Naive thymus-derived CD8-positive, alpha-beta T cell (primary cell): ENCODE data around the gene XPC. TPM values are rescaled to one million over a fixed set of nuclear protein-coding genes. Genes with fewer than 3 reads are reported as not detected.

ENCODE experiments used
- ATAC-seq, 2 donors: fragments of 150-1000 bp; cut with Tn5 transposase in 1 of 2; sonication (Bioruptor Pico), chemical (Tn5 transposase) in 1 of 2; 1 replicate in 1 of 2; 2 replicates in 1 of 2; pipeline ENCODE4 v1.10.0; 2021; ENCODE audit warnings: mild to moderate bottlenecking in 2 of 2, moderate library complexity in 2 of 2
- POLR2A ChIA-PET: fragments of 350-600 bp; sonication (Branson Sonifier 250); formaldehyde crosslinking; loops from one replicate; lab custom pipeline; 2021; ENCODE audit warnings: antibody characterized with exemption; lab: Charles Lee
- DNase-seq, 10 donors: peaks; one replicate each; pipeline versions ENCODE4 v3.0.0 to v3.0.0-alpha.2; 2020 to 2022
- H3K27ac Mint-ChIP-seq, 10 donors: one replicate each; pipeline ENCODE4 v1.8.0; 2020 to 2022; ENCODE audit warnings: mild to moderate bottlenecking in 10 of 10, mixed read lengths in 10 of 10, moderate library complexity in 4 of 10, inconsistent platforms in 1 of 10
- H3K27me3 Mint-ChIP-seq, 5 donors: one replicate each; pipeline ENCODE4 v1.8.0; 2021 to 2022; ENCODE audit warnings: mixed read lengths in 5 of 5
- H3K36me3 Mint-ChIP-seq, 3 donors: one replicate each; pipeline ENCODE4 v1.8.0; 2020 to 2022; ENCODE audit warnings: mixed read lengths in 3 of 3, mild to moderate bottlenecking in 2 of 3, inconsistent platforms in 1 of 3
- H3K4me1 Mint-ChIP-seq, 4 donors: one replicate each; pipeline ENCODE4 v1.8.0; 2021 to 2022; ENCODE audit warnings: mixed read lengths in 4 of 4
- H3K4me3 Mint-ChIP-seq, 10 donors: one replicate each; pipeline ENCODE4 v1.8.0; 2020 to 2022; ENCODE audit warnings: mild to moderate bottlenecking in 10 of 10, mixed read lengths in 10 of 10, moderate library complexity in 6 of 10, inconsistent platforms in 1 of 10
- H3K9me3 Mint-ChIP-seq, 9 donors: one replicate each; pipeline ENCODE4 v1.8.0; 2020 to 2022; ENCODE audit warnings: mixed read lengths in 9 of 9, mild to moderate bottlenecking in 3 of 9, inconsistent platforms in 1 of 9, moderate library complexity in 1 of 9
- polyA plus RNA-seq, 3 donors: library from polyadenylated mRNA; unstranded; fragments of 300-500 nt; fragmentation: Illumina TruSeq; gene quantifications; one replicate each; pipeline ENCODE4 v1.2.3, GENCODE V29; 2021
- total RNA-seq, 8 experiments: library from RNA in 2 of 8; stranded (reverse) in 2 of 8; gene quantifications; one replicate each; pipeline ENCODE4 v1.2.3 and lab custom pipeline; 2021 to 2026

The XPC gene
- total and polyA plus RNA-seq, 5 experiments from 2014 or later: 28.5 to 95.2 (median 49.6) TPM

DNA sequence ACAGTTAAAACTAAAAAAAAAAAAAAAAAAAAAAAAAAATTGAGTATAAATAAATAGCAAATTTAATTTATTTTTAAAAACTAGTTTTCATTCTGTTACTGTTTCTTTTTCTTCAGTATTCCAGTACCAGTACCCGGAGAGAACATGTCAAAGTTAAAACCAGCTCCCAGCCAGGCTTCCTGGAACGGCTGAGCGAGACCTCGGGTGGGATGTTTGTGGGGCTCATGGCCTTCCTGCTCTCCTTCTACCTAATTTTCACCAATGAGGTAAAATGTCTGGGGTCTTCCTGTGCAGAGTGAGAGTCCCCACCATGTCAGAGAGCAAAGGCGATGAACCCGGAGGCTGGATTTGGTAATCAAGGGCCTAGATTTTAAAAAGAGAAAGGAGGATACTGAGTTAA lies 49.1 kb downstream of the XPC start:
- Mint-ChIP-seq H3K27ac (peak overlapping the region in 1 of 10 donors; percentile 58), H3K27me3 (no peaks in the 10 kb centered on the region), H3K36me3 (peaks cover 0 to 58% (median 18%) of the 10 kb centered on the region in 3 donors), H3K4me3 (no peak overlapping the region), H3K9me3 (no peaks in the 10 kb centered on the region), H3K4me1 (peaks cover 26 to 43% (median 33%) of the 10 kb centered on the region in 4 donors)
- POLR2A ChIA-PET: no interaction called here
- DNase-seq: no peak
- no peak for ATAC-seq

DNA sequence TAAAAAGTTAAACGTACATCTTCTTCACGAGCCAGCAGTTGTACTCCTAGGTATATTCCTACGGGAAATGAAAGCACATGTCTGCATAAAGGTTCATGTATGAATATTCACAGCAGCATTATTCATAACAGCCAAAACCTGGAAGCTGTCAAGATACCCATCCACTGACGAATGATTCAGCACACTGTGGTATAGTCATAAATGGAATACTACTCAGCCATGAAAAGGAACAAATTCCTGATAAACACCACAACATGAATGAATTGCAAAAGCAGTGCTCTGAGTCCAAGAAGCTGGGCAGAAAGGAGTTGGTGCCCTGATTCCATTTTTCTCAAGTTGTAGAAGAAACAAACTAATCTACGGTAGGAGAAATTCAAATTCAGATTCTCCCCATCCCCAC lies 49.7 kb downstream of the XPC start:
- Mint-ChIP-seq H3K9me3 (no peaks in the 10 kb centered on the region), H3K27me3 (no peaks in the 10 kb centered on the region), H3K4me1 (peaks cover 27 to 47% (median 38%) of the 10 kb centered on the region in 4 donors), H3K4me3 (no peak overlapping the region), H3K36me3 (peaks cover 0 to 53% (median 18%) of the 10 kb centered on the region in 3 donors), H3K27ac (peak overlapping the region in 1 of 10 donors; percentile 61)
- no peak for ATAC-seq
- DNase-seq: no peak
- POLR2A ChIA-PET: interaction anchor here (1.3 kb wide), 1 partner anchor 16 kb away, joined by 4 read pairs; no protein-coding TSS in a partner anchor

DNA sequence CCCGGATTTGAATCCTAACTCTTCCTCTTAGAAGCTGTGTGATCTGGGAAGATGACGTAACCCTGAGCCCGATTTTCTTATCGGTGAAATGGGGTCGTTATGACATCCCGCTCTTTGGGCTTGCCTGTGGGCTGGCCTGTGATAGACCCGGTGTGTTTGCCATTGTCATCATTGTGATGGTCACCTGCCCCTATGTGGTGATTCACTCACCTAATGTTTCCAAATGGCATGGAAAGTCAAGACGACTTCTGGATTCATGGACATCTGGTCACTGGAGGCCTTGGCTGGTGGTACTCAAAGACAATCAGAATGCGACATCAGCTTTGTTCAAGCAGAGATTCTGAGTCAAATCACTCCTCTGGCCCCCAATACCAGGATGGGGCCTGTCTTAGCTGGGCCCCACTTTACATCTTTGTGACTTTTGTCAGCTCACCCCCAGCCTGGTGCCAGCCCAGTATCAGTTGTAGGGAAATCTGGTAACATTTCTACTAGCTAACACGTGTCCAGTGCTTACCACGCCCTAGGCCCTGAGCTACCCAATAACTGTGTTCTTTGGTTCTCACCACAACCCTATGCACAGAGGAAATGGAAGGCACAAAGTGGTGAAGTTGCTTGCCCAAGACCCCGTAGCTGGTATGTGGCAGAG lies 50.8 kb downstream of the XPC start:
- Mint-ChIP-seq H3K4me3 (peak overlapping the region in 8 of 10 donors; percentile 13 to 92 (median 45)), H3K27ac (peak overlapping the region in 4 of 10 donors; percentile 7 to 79 (median 48)), H3K36me3 (peaks cover 0 to 43% (median 18%) of the 10 kb centered on the region in 3 donors), H3K27me3 (no peaks in the 10 kb centered on the region), H3K9me3 (no peaks in the 10 kb centered on the region), H3K4me1 (peaks cover 29 to 58% (median 49%) of the 10 kb centered on the region in 4 donors)
- DNase-seq (no peak), ATAC-seq (no peak)
- POLR2A ChIA-PET: interaction anchor here (1.2 to 7.7 kb wide), 3 partner anchors 15 to 49 kb away, joined by 4 to 124 read pairs (median 4); partner anchors contain the start of genes LSM3 and XPC

DNA sequence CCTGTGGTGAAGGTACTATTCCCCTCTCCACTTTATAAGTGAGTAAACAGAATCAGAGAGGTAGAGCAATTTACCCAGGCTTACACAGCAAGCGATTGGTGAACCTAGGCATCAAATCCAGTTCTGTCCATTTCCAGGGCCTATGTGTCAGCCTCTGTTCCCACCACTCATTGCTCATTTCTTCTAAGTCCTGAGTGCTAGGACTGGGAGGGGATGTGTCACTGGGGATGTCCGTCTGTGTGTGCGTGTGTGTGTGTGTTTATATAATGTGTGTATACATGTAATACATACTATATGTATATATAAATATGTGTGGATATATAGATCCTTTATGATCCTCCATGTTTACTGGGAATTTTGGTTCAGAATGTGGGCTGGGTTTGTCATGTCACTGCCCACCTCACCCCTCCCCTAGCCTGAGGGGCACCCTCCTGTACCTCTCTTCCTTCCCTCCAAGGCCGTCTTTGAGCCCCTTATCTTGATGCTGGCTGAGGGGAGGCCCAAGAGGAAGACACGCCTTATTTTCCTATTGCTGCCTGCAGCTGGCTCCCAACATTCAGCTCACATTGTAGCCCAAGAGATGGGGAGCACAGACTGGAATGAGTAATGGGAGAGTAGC lies 51.4 kb downstream of the XPC start:
- POLR2A ChIA-PET: interaction anchor here (1.2 to 7.7 kb wide), 4 partner anchors 15 to 50 kb away, joined by 4 to 124 read pairs (median 34); partner anchors contain the start of genes LSM3 and XPC
- no peak for DNase-seq
- no peak for ATAC-seq

DNA sequence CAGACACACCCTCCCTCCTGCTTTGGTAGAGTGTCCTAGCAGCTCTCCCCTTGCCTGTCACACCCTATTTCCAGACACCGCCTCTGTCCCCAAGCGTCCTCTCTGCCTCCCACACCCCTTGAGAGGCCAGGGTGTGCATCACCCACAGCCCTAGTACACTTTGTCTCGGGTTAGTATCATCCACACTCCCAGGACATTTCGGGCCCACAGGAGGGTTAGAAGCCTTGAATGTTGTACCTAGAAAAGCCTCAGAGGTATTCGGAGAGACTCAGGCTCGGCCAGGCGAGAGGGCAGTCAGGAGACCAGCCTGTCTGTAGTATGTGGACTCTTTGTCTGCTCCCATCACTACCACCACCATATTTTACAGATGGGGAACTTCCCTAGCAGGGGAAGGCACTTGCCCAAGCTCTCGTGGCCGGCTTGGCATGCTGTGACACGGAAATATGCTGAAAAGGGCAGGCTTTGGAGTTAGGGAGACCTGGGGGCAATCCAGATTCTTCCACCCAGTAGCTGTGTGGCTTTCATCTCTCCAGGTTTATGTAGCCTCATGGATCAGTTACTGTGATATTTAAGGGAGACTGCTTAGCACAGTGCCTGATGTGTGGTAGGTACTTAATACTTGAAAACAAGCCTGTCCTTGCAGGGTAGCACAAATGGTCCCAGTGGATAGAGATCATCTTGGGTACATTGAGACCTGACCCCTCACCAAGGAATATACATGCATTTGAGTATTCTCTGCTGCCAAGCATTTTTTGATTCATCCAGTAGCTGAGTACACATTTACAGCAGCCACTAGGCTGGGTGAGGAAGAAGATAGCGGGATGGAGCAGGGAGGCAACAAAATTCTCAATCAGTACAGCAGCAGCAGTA lies 52.1 kb downstream of the XPC start:
- peak overlapping the region; percentile 92 to 97 (median 95) for H3K4me3 Mint-ChIP-seq
- peaks cover 0 to 37% (median 13%) of the 10 kb centered on the region in 3 donors for H3K36me3 Mint-ChIP-seq
- H3K27me3 Mint-ChIP-seq: no peaks in the 10 kb centered on the region
- no peaks in the 10 kb centered on the region for H3K9me3 Mint-ChIP-seq
- DNase-seq (no peak), ATAC-seq (no peak)
- peak overlapping the region; percentile 87 to 98 (median 96) for H3K27ac Mint-ChIP-seq
- POLR2A ChIA-PET: interaction anchor here (1.7 to 7.7 kb wide), 5 partner anchors 11 to 230 kb away, joined by 4 to 124 read pairs (median 15); partner anchors contain the start of genes LSM3 and XPC
- peaks cover 34 to 71% (median 59%) of the 10 kb centered on the region in 4 donors for H3K4me1 Mint-ChIP-seq

More for the DNA sequence above, 51.4 kb downstream of the XPC start:
- no peaks in the 10 kb centered on the region for H3K9me3 Mint-ChIP-seq
- H3K27ac Mint-ChIP-seq: peak overlapping the region in 5 of 10 donors; percentile 22 to 97 (median 78)
- peak overlapping the region; percentile 92 to 97 (median 95) for H3K4me3 Mint-ChIP-seq
- H3K4me1 Mint-ChIP-seq: peaks cover 34 to 64% (median 55%) of the 10 kb centered on the region in 4 donors
- peaks cover 0 to 37% (median 18%) of the 10 kb centered on the region in 3 donors for H3K36me3 Mint-ChIP-seq
- H3K27me3 Mint-ChIP-seq: no peaks in the 10 kb centered on the region

DNA sequence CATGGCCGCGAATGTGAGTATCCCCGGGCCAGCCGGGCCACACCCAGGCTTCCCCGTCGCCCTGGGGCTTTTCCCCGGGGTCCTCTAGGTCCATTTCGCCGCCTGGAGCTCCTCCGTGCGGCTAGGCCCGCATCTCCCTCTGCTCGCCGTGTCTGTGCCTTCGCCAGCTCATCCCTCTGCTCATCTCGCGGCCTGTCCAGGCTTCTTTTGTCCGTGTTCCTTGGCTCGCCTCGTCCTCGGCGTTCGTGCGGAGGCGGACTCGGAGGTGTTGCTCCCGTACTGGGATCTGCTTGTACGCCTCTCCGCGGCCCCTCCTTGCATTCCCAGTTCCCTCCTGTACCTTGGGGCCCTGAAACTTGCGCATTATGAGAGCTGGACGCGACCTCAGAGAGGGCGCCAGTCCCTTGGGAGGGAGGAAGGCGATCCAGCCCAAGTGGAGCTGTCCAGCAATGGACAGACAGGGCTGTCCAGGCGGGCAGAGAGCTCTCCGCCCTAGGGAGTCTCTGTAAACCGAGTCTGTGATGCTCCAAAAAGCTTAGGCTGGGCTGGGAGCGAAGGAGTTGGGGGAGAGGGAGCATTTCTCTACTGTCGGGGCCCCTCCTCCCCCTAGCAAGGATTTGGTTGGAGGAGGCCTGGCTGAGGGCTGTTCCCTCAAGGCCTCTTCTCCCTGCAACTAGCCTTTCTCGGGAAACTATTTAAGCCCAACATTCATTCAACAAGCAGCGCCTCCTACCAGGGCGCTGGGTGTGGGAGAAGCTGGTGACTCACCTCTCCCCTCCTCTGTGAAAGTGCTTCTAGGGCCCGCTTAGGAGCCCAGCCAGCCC lies 53.0 kb downstream of the XPC start:
- Mint-ChIP-seq H3K36me3 (peaks cover 0 to 36% (median 12%) of the 10 kb centered on the region in 3 donors), H3K27me3 (no peaks in the 10 kb centered on the region)
- peak; percentile 31 to 35 for ATAC-seq

DNA sequence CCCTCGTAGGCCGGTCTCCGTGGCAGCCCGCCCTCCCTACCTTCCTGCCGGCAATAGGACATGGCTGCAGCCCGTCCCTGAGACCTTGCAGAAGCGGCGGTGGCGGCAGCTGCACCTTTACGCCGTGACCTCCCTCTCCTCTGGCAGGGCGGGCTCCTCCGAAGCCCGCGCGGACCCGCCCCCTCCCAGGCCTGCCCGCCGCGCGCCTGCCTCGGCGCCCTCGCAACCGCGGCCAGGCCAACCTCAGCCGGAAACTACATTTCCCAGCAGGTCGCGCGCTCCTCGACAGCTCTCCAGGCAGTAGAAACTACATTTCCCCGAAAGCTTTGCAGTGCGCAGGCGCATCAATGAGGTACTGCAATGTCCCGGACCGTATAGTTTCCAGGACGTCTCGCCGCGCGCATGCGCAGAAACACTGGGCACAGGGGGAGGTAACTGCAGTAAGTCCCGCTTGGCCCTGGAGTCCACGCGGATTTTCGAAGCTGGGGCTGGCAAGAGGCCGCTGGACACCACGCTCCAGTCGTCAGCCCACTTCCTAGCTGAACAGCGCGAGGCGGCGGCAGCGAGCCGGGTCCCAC lies 53.7 kb downstream of the XPC start, which contains the start of the genes CHCHD4 and TMEM43:
TSS of gene CHCHD4 (minus strand) at position 256 of the 578 bp plus-strand sequence. CDS start at position 62, 194 bp downstream.
TSS of gene TMEM43 (plus strand) at position 438 of the 578 bp plus-strand sequence. CDS start 142 bp downstream, outside the sequence.
- POLR2A ChIA-PET: interaction anchor here (0.9 to 7.7 kb wide), 16 partner anchors 8 to 1283 kb away, joined by 3 to 124 read pairs (median 4); partner anchors contain the start of genes CCDC174, LSM3, RPL32 and XPC
- no peaks in the 10 kb centered on the region for H3K9me3 Mint-ChIP-seq
- DNase-seq (peak; percentile 96 to 100 (median 98)), ATAC-seq (peak; percentile 88 to 92)
- peak within 1 kb of the TSS; percentile 92 to 97 (median 95) for H3K4me3 Mint-ChIP-seq
- peak within 1 kb of the TSS; percentile 87 to 98 (median 96) for H3K27ac Mint-ChIP-seq
- H3K36me3 Mint-ChIP-seq: peaks cover 0 to 37% (median 11%) of the 10 kb centered on the region in 3 donors
- H3K4me1 Mint-ChIP-seq: peaks cover 37 to 76% (median 64%) of the 10 kb centered on the region in 4 donors
- no peaks in the 10 kb centered on the region for H3K27me3 Mint-ChIP-seq

More for the DNA sequence above, 53.0 kb downstream of the XPC start:
- peak overlapping the region; percentile 87 to 98 (median 96) for H3K27ac Mint-ChIP-seq
- H3K9me3 Mint-ChIP-seq: no peaks in the 10 kb centered on the region
- H3K4me1 Mint-ChIP-seq: peaks cover 36 to 76% (median 62%) of the 10 kb centered on the region in 4 donors
- peak in 4 of 10 donors; percentile 23 to 72 (median 34) for DNase-seq
- peak overlapping the region; percentile 92 to 97 (median 95) for H3K4me3 Mint-ChIP-seq
- POLR2A ChIA-PET: interaction anchor here (0.9 to 7.7 kb wide), 13 partner anchors 7 to 1284 kb away, joined by 3 to 124 read pairs (median 4); partner anchors contain the start of genes CCDC174, LSM3, RPL32 and XPC

DNA sequence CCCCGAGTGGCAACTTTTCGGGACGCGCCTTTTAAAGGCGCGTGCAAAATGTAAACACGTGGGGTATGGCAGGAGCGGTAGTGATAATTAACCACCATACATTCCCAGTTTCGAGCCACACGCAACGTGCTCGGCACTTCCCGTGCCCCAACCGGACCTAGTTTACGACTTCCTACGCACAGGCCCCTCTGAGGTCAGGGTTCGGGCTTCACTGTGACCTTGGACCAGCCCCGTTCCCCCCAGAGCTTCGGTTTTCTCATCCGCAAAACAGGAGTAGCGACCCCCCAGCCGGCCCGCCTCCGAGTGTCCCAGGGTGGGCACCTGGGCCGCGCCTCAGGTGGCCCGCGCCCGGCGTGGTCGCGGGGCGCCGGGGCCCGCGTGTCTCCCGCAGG lies 54.2 kb downstream of the XPC start:
- Mint-ChIP-seq H3K9me3 (no peaks in the 10 kb centered on the region), H3K27me3 (no peaks in the 10 kb centered on the region), H3K4me3 (peak overlapping the region; percentile 92 to 97 (median 95)), H3K36me3 (peaks cover 0 to 35% (median 6%) of the 10 kb centered on the region in 3 donors), H3K4me1 (peaks cover 37 to 75% (median 62%) of the 10 kb centered on the region in 4 donors), H3K27ac (peak overlapping the region; percentile 87 to 98 (median 95))
- DNase-seq (peak in 7 of 10 donors; percentile 25 to 81 (median 46)), ATAC-seq (peak; percentile 35 to 41)
- POLR2A ChIA-PET: interaction anchor here (0.9 to 7.7 kb wide), 14 partner anchors 9 to 1283 kb away, joined by 3 to 124 read pairs (median 4); partner anchors contain the start of genes CCDC174, LSM3, RPL32 and XPC

DNA sequence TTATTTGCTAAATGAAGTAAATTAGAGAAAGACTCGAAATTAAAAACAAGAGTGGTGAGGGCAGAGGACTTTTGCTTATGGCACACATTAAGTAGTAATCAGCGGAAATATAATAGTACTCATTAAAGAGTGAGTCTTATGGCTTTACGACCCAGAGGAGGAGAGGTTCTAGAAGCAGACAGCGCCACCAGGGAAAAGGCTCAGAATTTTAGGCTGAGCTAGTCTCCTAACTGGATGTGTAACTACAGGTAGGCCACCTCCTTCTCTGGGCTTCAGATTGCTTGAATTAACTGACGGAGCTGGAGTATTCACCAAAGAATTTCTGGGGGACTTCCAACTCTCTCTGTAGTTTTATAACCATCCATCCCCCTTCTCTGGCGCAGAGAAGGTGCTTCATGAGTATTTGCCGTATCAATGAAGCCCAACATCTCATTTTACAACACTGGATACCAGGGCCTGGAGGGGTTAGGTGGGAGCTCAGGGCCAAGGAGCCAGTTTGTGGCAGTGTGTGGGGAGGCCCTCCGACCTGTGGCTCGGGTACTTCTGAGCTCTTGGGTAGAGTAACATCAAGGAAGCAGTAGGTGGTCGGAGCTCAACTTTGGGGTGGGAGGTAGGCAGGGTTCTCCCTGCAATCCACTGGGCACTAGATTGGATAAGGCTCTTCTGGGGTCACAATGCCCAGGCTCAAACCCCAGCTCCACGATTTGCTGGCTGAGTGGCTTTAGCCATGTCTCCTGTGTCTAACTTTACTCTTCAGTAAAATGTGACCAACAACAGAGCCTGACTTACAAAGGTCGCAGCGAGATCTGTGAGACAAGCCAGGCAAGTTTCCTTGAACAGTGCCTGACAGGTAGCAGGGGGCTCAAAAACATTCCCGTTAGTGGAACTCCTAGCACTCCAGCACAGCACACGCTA lies 54.8 kb downstream of the XPC start:
- ATAC-seq (no peak), DNase-seq (no peak)
- Mint-ChIP-seq H3K4me1 (peaks cover 37 to 70% (median 61%) of the 10 kb centered on the region in 4 donors), H3K4me3 (peak overlapping the region; percentile 92 to 97 (median 95)), H3K36me3 (peaks cover 0 to 29% (median 6%) of the 10 kb centered on the region in 3 donors), H3K9me3 (no peaks in the 10 kb centered on the region), H3K27me3 (no peaks in the 10 kb centered on the region), H3K27ac (peak overlapping the region; percentile 87 to 98 (median 95))
- POLR2A ChIA-PET: interaction anchor here (0.9 to 7.7 kb wide), 10 partner anchors 9 to 528 kb away, joined by 3 to 124 read pairs (median 4); partner anchors contain the start of genes CCDC174, LSM3 and XPC
